Measurements from ENCODE around the gene NOL6. TPM values are rescaled to one million over a fixed set of nuclear protein-coding genes. Genes with fewer than 3 reads are reported as not detected.
"Not testable (repeated sequence)": the region's sequence is repeated elsewhere in the genome, so short reads cannot be mapped to it uniquely, and the experiment has no call there.

The NOL6 gene
- 39.3 and 48.7 TPM in 2 replicates for total RNA-seq (2022)
- percentile 70 among the genes with signal in this experiment for Bru-seq, nascent RNA
- percentile 84 among the genes with signal in this experiment for BruChase-seq, experiment 1, labeled RNA remaining after a 6-hour chase
- BruChase-seq, experiment 2, labeled RNA remaining after a 2-hour chase = percentile 78 among the genes with signal in this experiment
- long read RNA-seq, full-length matches to known transcripts = 11 of 80 reads
- long read RNA-seq, partial matches to known transcripts = 17 of 80 reads
- long read RNA-seq, other reads (novel, unspliced or antisense) = 52 of 80 reads

- Mint-ChIP-seq H3K4me1 (ENCODE audit: low read depth, unreplicated experiment) (peaks cover 9% of the 10 kb centered on the region), H3K9me3 (ENCODE audit: low read depth, unreplicated experiment) (no peaks in the 10 kb centered on the region), H3K4me3 (ENCODE audit: low read depth, unreplicated experiment) (peak within 1 kb of the TSS; percentile 100), H3K36me3 (ENCODE audit: insufficient read depth, unreplicated experiment) (peaks cover 36% of the 10 kb centered on the region), H3K27ac (ENCODE audit: unreplicated experiment) (peak within 1 kb of the TSS; percentile 98), H3K27me3 (ENCODE audit: unreplicated experiment) (no peaks in the 10 kb centered on the region)
- BruUV-seq (replicated peaks) = no TSS peak
- CTCF ChIA-PET = interaction anchor here (0.6 to 1.5 kb wide), 7 partner anchors 14 to 402 kb away, joined by 3 to 11 read pairs (median 4); partner anchors contain the start of gene ANKRD18B
- DNase-seq = peak; percentile 94
- intact Hi-C loops (cut with micrococcal nuclease; ENCODE audit: unreplicated experiment) = loop anchor here (5.0 kb wide), 2 partner anchors 34 to 186 kb away; no protein-coding TSS in a partner anchor
- TF ChIP-seq CTCF (IDR thresholded peaks at IDR 0.05; ENCODE audit: unreplicated experiment) = no peak
Measured at GRCh38 chr9:33473643-33474352, at the start of gene NOL6. TSS of gene NOL6 (minus strand) at chr9:33473924. CDS start at chr9:33473842, 82 bp downstream.

- DNase-seq; CTCF ChIA-PET; intact Hi-C loops (cut with micrococcal nuclease; ENCODE audit: unreplicated experiment); H3K9me3 Mint-ChIP-seq (ENCODE audit: low read depth, unreplicated experiment); BruUV-seq (replicated peaks); H3K4me3 Mint-ChIP-seq (ENCODE audit: low read depth, unreplicated experiment); H3K27me3 Mint-ChIP-seq (ENCODE audit: unreplicated experiment): not testable (repeated sequence)
- Mint-ChIP-seq H3K36me3 (ENCODE audit: insufficient read depth, unreplicated experiment) (peaks cover 25% of the 10 kb centered on the region), H3K4me1 (ENCODE audit: low read depth, unreplicated experiment) (peaks cover 30% of the 10 kb centered on the region), H3K27ac (ENCODE audit: unreplicated experiment) (peak overlapping the region; percentile 40)
Measured at GRCh38 chr9:33521861-33522260, 48.1 kb upstream of the NOL6 start.

- H3K36me3 Mint-ChIP-seq (ENCODE audit: insufficient read depth, unreplicated experiment); intact Hi-C loops (cut with micrococcal nuclease; ENCODE audit: unreplicated experiment); DNase-seq; H3K27me3 Mint-ChIP-seq (ENCODE audit: unreplicated experiment); BruUV-seq (replicated peaks); H3K4me3 Mint-ChIP-seq (ENCODE audit: low read depth, unreplicated experiment); H3K9me3 Mint-ChIP-seq (ENCODE audit: low read depth, unreplicated experiment): not testable (repeated sequence)
- peak overlapping the region; percentile 56 for H3K27ac Mint-ChIP-seq (ENCODE audit: unreplicated experiment)
- H3K4me1 Mint-ChIP-seq (ENCODE audit: low read depth, unreplicated experiment) = peaks cover 30% of the 10 kb centered on the region
- CTCF ChIA-PET = interaction anchor here (0.6 to 1.2 kb wide), 3 partner anchors 17 to 341 kb away, joined by 3 to 6 read pairs (median 5); partner anchors contain the start of gene NOL6
Measured at GRCh38 chr9:33517934-33518577, 44.3 kb upstream of the NOL6 start.

- peak; percentile 25 for DNase-seq
- Mint-ChIP-seq H3K4me3 (ENCODE audit: low read depth, unreplicated experiment) (no peak overlapping the region), H3K27ac (ENCODE audit: unreplicated experiment) (no peak overlapping the region), H3K27me3 (ENCODE audit: unreplicated experiment) (no peaks in the 10 kb centered on the region), H3K4me1 (ENCODE audit: low read depth, unreplicated experiment) (peaks cover 24% of the 10 kb centered on the region), H3K36me3 (ENCODE audit: insufficient read depth, unreplicated experiment) (no peaks in the 10 kb centered on the region), H3K9me3 (ENCODE audit: low read depth, unreplicated experiment) (peaks cover 4% of the 10 kb centered on the region)
- no TSS peak for BruUV-seq (replicated peaks)
- CTCF ChIA-PET = interaction anchor here (0.6 to 1.2 kb wide), 3 partner anchors 17 to 340 kb away, joined by 3 to 6 read pairs (median 5); partner anchors contain the start of gene NOL6
- TF ChIP-seq CTCF (IDR thresholded peaks at IDR 0.05; ENCODE audit: unreplicated experiment) = peak; percentile 24
- intact Hi-C loops (cut with micrococcal nuclease; ENCODE audit: unreplicated experiment) = no loop called here
Measured at GRCh38 chr9:33517373-33517772, 43.6 kb upstream of the NOL6 start.

- H3K4me3 Mint-ChIP-seq (ENCODE audit: low read depth, unreplicated experiment); H3K27me3 Mint-ChIP-seq (ENCODE audit: unreplicated experiment); H3K27ac Mint-ChIP-seq (ENCODE audit: unreplicated experiment); BruUV-seq (replicated peaks); DNase-seq; CTCF ChIA-PET; intact Hi-C loops (cut with micrococcal nuclease; ENCODE audit: unreplicated experiment); H3K9me3 Mint-ChIP-seq (ENCODE audit: low read depth, unreplicated experiment); H3K36me3 Mint-ChIP-seq (ENCODE audit: insufficient read depth, unreplicated experiment): not testable (repeated sequence)
- peaks cover 15% of the 10 kb centered on the region for H3K4me1 Mint-ChIP-seq (ENCODE audit: low read depth, unreplicated experiment)
Measured at GRCh38 chr9:33516397-33516796, 42.7 kb upstream of the NOL6 start.

- H3K27ac Mint-ChIP-seq (ENCODE audit: unreplicated experiment); intact Hi-C loops (cut with micrococcal nuclease; ENCODE audit: unreplicated experiment); BruUV-seq (replicated peaks): not testable (repeated sequence)
Measured at GRCh38 chr9:33515342-33515995, 41.7 kb upstream of the NOL6 start.

GRCh38 chr9:33512535-33512934, 38.8 kb upstream of the NOL6 start:
- H3K27me3 Mint-ChIP-seq (ENCODE audit: unreplicated experiment); H3K4me1 Mint-ChIP-seq (ENCODE audit: low read depth, unreplicated experiment); H3K9me3 Mint-ChIP-seq (ENCODE audit: low read depth, unreplicated experiment); BruUV-seq (replicated peaks); H3K4me3 Mint-ChIP-seq (ENCODE audit: low read depth, unreplicated experiment); intact Hi-C loops (cut with micrococcal nuclease; ENCODE audit: unreplicated experiment); DNase-seq; H3K27ac Mint-ChIP-seq (ENCODE audit: unreplicated experiment); CTCF ChIA-PET: not testable (repeated sequence)
- peaks cover 11% of the 10 kb centered on the region for H3K36me3 Mint-ChIP-seq (ENCODE audit: insufficient read depth, unreplicated experiment)

More at GRCh38 chr9:33515342-33515995, 41.7 kb upstream of the NOL6 start:
- DNase-seq; H3K9me3 Mint-ChIP-seq (ENCODE audit: low read depth, unreplicated experiment); CTCF ChIA-PET; H3K4me3 Mint-ChIP-seq (ENCODE audit: low read depth, unreplicated experiment); H3K27me3 Mint-ChIP-seq (ENCODE audit: unreplicated experiment); H3K36me3 Mint-ChIP-seq (ENCODE audit: insufficient read depth, unreplicated experiment): not testable (repeated sequence)
- H3K4me1 Mint-ChIP-seq (ENCODE audit: low read depth, unreplicated experiment) = peaks cover 13% of the 10 kb centered on the region
